CD4-positive, alpha-beta T cell treated with Interleukin-17A for 4 hours (primary cell): ENCODE data around the gene EIF4G3.
"Not testable (repeated sequence)": the region's sequence is repeated elsewhere in the genome, so short reads cannot be mapped to it uniquely, and the experiment has no call there.

Experiments
- DNase-seq: peaks from one replicate; pipeline ENCODE4 v3.0.0-alpha.2; 2020; ENCODE audit warnings: mixed read lengths

The EIF4G3 gene

DNA sequence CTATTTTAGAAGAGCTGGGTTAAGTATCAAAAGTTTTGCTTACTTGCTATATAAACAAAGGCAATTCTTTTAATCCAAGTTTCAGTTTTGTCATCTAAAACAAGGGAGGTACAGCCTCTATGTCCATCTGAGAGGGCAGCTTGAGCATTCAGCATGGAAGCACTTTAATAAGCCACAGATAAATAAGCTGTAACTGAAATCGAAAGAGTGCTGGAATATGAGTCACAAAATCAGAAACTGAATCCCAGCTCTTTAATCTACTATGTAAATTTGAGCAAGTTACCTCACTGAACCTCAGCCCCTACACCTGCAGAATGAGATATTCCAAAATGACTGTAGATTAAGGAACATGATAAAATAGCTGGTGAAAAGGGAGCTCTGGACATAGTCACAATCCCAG, 309.6 kb downstream of the EIF4G3 start:
- no peak for DNase-seq

DNA sequence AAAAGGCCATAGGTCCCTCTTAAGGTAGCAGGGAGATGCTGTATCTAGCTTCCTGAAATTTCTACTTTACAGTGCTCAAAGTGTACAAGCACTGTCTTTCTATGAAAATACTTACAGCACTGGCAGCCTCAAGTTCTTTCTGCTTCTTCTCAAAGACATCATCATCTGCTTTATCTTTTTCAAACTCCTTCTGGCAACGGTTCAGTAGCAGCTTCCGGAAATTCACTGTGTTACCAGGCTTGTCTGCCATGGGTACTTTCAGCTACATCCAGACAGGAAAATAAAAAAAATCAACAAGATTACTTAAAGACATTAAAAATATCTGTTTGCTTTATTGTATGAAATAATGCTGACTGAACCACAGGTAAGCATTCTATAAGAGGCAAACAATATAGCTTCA, 311.7 kb downstream of the EIF4G3 start:
- no peak for DNase-seq

DNA sequence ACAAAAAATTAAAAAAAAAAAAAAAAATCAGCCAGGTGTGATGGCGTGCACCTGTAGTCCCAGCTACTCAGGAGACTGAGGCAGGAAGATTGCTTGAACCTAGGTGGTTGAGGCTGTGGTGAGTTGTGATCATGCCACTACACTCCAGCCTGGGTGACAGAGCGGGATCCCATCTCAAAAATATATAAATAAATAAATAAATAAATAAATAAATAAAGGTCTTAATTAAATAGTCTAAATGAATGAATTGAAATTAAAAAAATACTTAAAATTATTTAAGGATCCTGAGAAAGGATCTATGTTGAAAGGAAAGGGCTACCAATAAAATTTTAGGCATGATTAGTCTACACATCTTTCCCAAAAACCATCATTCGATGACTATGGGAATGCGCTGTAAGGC, 322.2 kb downstream of the EIF4G3 start:
- DNase-seq, result no peak

DNA sequence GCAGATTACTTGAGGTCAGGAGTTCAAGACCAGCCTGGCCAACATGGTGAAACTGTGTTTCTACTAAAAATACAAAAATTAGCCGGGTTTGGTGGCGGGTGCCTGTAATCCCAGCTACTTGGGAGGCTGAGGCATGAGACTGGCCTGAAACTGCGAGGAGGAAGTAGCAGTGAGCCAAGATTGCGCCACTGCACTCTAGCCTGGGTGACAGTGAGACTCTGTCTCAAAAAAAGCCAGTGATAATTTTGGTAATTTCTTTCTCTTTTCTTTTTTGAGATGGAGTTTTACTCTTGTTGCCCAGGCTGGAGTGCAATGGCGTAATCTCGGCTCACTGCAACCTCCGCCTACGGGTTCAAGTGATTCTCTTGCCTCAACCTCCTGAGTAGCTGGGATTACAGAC, 324.9 kb downstream of the EIF4G3 start:
- DNase-seq, result not testable (repeated sequence)

DNA sequence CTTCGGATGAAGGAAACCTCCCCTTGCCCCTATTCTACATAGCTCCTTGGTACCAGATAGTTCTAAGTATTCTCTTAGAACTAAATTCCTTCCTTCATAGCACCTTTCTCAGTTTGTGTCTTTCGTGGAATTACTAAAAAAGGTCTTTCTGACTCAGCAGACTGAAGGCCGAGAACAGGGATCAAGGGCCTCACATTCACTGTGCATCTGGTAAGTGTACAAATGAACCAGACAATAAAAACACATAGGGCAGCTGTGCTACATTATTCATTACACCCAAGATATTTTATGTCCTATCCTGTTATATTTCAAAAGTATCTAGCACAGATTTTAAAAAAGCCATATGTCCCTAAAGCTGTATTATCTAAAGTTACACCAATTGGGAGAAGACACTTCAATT, 326.7 kb downstream of the EIF4G3 start:
- no peak for DNase-seq

DNA sequence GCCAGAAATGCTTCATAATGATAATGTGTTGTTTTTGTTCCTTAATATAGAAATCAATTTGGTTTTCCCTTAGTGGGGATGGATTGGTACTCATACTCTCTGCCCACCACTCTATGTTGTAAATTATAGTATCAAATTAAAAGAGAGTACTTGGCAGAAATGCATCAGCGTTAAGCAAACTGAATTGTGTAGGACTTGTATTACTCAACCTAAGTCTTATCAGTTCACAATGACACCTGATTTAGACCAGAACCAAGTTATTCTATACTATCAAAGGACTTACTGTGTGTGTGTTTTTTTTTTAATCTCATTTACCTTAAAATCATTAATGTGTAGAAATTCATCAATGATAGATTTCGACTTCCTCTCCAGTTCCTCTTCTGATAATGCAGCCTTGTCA, 327.6 kb downstream of the EIF4G3 start:
- no peak for DNase-seq

DNA sequence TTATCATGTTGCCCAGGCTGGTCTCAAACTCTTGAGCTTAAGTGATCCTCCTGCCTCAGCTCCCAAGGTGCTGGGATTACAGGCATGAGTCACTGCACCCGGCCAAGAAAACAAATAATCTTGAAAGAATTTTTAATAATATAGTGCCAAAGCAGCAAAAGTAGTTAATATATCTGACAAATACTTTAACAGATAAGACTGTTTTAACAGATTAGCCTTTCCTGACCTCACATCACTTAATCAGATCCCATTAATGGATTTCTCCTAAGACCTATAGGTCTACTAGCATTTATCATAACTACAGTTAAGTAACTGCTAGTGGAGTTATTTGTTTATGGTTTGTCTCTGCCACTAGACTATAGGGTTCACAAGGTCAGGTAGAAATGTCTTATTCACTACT, 328.5 kb downstream of the EIF4G3 start:
- no peak for DNase-seq

DNA sequence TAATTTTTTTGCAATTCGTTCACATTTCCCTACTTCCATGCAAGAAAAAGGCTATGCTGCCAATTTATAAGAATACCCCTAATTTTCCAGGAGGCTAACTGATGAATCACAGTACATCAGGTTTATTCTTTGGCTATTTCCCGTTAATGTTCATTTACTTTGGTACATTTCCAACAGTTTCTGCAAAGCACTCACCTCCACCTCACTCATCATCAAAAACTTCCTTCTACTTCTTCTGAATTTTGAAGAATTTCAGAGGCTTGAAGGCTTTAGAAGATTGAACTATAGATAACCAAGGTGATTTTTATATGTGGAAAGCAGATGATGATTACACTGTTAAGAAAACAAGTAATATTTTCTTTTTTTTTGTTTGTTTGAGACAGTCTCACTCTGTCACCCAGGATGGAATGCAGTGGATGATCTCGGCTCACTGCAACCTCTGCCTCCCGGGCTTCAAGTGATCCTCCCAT, 329.1 kb downstream of the EIF4G3 start:
- DNase-seq, result no peak

DNA sequence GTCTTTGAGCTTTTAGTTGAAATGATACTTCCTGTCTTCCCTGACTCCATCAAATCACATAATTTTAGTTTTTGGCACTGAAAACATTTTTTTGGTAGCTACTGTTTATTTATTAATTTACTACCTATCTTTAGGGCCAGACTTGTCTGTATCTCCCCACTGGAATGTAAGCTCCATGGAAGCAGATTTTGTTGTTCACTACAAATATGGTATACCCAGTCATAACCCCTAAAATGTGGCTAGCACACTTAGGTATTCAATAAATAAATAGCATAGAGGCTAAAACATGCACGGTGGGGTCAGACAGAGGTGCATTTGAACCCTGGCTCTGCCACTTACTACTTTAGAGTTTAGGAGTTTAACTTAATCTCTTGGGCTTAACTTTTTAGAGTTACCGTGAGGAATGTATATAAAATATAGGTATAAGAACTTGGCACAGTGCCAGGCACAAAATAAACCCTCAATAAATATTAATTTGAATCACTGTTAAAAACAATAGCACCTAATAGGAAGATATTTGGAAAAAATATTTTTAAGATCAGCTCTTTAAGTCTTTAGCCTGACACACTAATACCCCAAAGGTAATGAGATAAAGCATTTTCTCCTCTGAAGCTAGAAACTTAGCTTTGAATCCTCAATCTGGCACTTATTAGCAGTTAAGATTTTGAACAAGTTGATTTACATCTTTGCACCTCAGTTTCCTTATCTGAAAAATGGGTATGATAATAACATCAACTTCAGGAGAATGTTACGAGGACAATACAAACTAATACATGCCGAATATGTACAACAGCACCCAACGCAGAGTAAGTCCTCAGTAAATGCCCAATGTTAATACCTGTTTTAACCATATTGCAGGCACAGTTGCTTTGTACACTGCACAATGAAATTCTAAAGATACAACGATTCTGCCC, 330.0 kb downstream of the EIF4G3 start:
- DNase-seq, result no peak

DNA sequence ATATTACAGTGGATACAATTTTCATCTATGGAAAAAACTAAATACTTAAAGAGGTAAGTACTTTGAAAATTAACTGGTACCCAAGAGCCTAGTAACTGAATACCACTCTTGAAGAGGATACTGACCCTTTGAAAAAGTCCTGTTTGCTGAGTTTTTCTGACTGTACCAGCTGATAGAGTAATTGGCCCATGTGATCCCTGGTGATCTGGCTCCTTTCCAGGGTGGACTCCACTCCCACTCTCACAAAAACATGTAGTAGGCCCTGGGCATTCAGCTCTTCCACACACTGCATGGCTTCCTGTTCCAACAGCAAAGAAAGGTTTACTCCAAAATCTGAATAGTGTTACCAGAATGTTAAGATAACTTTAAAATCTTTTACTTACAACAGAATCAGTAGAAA, 336.0 kb downstream of the EIF4G3 start:
- no peak for DNase-seq

DNA sequence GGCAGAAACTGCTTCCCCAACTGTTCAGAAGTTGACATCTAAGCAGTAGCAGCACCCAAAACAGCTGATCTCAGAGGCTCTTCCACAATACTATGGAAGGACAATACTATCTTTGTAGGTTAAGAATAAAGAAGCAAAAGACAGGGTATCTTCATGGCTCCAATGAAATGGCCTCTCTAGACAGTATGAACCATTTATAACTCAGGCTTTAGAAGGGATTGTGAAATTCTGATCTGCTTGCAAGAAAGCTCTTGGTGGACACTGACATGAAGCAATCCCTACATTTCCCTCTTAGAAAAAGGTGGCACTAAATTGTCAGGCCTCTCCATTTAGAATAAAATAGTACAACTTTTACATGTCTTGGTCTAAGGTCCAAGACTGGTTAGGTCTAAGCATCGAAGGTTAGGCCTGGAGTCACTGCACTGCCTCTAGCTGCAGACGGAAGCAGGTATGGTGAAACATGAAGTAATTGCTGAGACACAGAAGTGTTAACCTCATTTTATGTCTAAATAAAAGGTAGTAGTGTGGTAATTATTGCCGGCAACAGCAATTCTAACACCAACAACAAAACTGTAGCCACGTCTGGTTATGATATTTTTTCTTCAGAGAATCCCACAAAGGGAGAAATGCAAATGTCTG, 339.0 kb downstream of the EIF4G3 start:
- no peak for DNase-seq

DNA sequence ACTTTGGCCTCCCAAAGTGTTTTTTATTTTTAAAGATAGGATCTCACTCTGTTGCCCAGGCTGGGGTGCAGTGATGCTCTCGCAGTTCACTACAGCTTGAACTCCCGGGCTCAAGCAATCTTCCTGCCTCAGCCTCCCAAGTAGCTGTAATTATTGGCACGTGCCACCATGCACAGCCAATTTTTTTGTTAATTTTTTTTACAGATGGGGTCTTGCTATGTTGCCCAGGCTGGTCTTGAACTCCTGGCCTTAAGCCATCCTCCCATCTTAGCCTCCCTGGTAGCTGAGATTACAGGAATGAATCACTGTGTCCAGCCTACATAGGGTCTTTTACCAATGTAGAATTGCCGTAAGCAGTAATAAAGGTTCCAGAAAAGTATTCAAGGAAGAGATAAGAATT, 340.5 kb downstream of the EIF4G3 start:
- no peak for DNase-seq

DNA sequence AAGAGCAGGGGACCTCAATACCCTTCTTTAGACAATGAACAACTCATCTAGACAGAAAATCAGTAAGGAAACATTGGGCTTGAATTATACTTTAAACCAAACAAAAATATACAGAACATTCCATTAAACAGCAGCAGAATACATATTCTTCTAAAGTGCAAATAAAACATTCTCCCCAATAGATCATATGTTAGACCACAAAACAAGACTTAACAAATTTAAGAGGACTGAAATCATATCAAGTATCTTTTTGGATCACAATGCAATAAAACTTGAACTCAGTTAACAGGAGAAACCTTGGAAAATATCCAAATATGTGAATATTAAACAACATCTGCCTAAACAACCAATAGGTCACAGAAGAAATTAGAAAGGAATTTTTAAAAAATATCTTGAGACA, 341.9 kb downstream of the EIF4G3 start:
- no peak for DNase-seq

DNA sequence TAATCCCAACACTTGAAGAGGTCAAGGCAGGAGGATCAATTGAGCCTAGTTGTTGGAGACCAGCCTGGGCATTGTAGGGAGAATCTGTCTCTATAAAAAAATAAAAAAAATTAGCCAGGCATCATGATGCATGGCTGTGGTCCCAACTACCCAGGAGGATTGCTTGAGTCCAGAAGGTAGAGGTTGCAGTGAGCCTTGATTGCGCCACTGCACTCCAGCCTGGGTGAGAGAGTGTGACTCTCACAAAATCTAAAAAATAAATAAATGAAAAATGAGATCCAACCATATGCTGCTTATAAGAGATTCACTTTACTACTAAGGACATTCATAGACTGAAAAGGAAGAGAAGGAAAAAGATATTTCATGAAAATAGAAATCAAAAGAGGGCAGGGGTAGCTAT, 342.5 kb downstream of the EIF4G3 start:
- no peak for DNase-seq

DNA sequence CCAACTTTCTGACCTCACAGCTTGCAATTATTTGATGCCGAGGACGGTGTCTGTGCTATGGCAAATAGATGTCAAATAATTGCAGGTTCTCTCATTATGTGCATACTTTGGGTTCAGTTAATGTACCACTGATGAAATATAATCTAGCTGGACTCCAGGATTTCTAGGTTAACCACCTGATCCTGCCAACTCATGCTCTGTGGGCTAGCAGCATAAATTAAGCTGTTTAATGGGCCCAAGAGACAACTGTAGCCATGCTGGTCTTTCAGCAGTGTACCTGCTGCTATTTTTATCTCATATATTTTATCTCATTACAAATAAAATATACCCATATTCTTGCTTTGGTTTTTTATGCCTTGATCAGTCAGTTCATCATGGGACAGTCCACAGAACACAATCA, 346.3 kb downstream of the EIF4G3 start:
- no peak for DNase-seq

DNA sequence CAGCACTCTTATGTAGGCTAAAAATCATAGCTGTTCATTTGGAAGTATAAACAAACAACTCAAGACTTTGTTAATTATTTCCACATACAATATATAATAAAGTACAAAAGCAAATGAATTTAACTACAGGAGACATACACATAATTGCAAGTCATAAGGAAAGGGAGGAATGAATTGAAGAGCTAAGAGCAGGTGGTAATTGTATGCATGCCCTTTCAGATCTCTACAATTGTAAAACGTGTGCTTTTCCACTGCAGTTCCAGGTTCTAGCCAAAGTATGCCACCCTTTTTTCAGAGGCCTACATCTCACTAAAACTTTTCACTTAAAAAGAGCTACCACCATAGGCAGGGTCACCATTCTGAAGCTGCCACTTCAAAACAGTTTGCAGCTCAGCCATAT, 346.8 kb downstream of the EIF4G3 start:
- no peak for DNase-seq

DNA sequence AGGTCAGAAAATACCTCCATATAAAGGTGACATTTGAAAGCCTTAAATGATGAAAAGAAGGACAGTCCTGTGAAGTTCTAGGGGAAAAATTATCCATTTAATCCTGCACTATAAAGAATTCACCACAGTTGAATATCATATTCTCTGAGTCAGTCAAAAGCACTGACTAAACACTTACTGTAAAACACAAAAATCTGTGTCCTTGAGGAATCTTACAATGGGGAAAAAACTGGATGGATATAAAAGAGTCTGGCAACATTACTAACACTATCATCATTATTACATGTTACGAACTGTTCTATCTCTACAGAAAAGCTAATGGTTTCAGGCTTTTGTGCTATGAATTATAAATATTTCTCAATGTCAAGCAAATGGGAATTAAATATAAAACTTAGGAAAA, 347.2 kb downstream of the EIF4G3 start:
- no peak for DNase-seq

DNA sequence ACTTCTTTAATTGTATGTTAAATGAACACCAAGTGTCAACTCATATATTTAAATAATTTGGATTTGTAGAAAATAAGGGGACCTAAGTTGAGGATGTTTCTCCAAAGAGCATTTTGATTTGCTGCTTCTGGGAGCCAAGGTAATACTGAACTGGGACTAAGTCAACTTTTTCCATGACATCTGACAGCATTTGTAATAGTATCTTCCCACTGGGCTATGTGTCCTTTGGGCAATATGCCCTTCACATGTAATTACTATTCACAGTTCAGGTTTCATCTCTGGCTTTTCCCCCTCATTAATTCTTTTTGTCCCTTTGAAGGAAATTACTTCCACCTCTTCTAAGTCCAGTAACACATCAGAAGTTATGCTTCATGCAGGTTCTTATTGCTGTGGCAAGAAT, 352.9 kb downstream of the EIF4G3 start:
- no peak for DNase-seq

DNA sequence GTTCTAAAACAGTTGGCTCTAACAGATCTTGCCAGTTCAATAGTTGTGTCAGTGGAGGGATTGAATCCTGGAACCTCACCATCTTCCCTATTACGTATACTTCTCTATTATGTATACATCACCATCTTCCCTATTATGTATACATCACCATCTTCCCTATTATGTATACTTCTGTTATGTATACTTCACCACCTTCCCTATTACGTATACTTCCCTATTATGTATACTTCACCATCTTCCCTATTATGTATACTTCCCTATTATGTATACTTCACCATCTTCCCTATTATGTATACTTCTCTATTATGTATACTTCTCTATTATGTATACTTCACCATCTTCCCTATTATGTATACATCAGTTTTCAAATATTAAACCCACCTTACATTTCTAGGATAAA, 355.2 kb downstream of the EIF4G3 start:
- DNase-seq, result no peak

DNA sequence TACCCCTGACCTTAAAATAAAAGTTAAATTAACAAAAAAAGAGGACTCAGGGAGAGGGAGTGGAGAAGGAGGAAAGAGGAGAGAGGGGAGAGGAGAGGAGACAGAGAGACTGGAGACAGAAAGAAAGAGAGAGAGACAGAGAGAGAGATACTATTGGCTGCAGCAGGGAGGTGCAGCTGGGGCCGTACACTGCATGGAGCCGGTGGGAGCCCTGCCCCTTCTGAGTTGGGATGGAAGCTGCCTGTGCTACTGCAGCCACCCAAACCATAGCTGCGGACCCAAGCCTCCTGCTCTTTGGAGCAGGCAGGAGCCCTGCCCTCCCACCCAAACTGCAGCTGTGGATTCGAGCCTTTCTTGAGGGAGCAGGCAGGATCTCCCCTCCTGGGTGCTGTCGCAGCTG, 356.9 kb downstream of the EIF4G3 start:
- no peak for DNase-seq

DNA sequence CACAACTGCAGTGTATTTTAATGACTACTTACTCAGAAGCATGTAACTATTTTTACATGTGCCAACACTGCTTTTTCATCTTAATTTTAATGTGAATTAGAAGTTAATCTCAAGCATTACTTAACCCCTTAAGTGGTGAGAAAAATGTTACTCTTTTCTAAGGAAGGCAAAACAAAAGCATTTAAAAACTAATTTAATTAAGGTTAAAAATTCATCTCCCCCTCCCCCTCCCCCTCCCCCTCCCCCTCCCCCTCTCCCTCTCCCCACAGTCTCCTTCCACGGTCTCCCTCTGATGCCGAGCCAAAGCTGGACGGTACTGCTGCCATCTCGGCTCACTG, 362.2 kb downstream of the EIF4G3 start:
- DNase-seq, result no peak

DNA sequence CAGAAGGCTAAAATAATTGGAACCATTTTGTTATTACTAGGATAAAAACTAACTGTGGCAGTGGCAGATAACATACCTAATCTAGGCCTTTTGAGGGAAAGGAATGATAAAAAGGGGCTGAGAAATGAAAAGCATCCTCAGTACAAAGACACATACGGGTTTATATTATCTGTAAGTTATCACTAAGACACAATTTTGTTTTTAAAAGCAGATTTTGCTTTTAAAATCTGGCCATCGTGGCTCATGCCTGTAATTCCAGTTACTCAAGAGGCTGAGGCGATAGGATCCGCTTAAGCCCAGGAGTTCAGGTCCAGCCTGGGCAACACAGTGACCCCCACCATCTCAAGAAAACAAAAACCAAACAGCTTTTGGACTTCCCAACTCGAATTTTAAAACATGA, 364.8 kb downstream of the EIF4G3 start:
- no peak for DNase-seq

DNA sequence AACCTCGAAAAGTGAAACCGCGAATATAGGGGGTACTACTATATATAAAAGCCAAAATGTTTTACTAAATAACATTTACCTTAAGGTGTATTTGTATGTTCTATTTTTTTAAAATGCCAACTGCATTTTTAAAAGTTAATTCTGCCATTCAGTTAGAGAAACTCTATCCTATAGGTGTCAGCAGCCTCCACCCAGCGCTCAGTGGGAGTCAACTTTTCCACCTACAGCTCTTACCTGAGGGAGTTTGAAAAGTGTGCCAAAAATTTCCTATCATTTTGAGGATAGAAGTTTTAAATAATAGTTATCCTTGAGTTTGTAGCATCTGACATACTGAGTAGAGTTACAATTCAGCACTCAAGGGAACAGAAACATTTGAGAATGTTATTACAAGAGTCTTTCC, 383.5 kb downstream of the EIF4G3 start:
- no peak for DNase-seq

DNA sequence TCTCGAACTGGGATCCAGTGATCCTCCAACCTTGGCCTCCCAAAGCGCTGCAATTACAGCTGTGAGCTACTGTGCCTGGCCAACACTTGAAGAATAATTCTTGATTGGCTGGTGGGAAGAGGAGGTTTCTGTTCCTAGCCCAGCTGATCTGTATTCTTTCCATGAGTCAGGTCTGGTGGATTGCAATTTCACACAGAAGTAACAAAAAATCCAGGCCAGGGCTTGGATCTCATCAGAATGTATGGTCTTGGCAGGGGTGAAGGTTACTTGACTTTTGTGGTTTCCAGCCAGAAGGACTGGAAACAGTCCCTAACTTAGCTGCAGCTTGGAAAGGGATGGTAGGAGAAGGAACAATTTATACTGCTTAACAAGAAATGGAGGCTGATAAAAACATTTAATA, 384.5 kb downstream of the EIF4G3 start:
- no peak for DNase-seq

DNA sequence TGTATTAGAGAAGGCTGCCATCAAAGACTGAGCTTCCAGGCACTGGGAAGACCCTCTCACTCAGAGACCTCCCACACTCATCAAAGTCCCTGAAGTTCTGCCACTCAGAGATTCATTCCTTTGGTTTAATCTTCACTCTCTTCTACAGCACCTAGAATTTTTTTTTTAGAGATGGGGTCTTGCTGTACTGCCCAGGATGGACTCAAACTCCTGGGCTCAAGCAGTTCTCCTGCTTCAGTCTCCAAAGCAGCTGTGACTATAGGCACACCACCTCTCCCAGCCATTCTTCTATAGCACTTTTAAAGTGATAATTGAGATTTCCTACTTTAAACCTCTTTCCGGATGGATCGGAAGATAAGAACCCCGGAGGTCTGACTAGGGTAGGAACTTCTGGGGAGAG, 385.9 kb downstream of the EIF4G3 start:
- no peak for DNase-seq
